K562 (cell line): ENCODE measurements around the gene USP4. TPM values are rescaled to one million over a fixed set of nuclear protein-coding genes. Genes with fewer than 3 reads are reported as not detected.

Experiments
- ATF7 ChIP-seq: fragments of 450-650 bp; IDR thresholded peaks from 2 replicates; pipeline ENCODE4 v1.7.1; 2014; ENCODE audit warnings: mild to moderate bottlenecking, moderate library complexity
- FOXO4 ChIP-seq: fragments of 450-650 bp; formaldehyde crosslinking; IDR thresholded peaks from 2 replicates; pipeline ENCODE4 v1.4.0; 2020; ENCODE audit warnings: mild to moderate bottlenecking, moderate library complexity
- PCBP2 ChIP-seq: fragments of 200-400 bp; formaldehyde crosslinking; IDR thresholded peaks from 2 replicates; pipeline ENCODE4 v1.6.1; 2018; ENCODE audit warnings: low read length, low read depth, mild to moderate bottlenecking, moderate library complexity; ENCODE audit not compliant: poor library complexity, severe bottlenecking
- STAT5B ChIP-seq: fragments of 250-450 bp; sonication (Bioruptor Pico); IDR thresholded peaks from 2 replicates; pipeline ENCODE4 v1.8.0; 2021; ENCODE audit warnings: mild to moderate bottlenecking, inconsistent platforms
- TAL1 ChIP-seq: fragments of 450-650 bp; IDR thresholded peaks from 2 replicates; pipeline ENCODE4 v1.6.1; 2016; ENCODE audit warnings: mild to moderate bottlenecking
- ZBTB11 ChIP-seq, 3 experiments: fragments of 200-800 bp in 1 of 3; fragments of 250-450 bp in 1 of 3; fragments of 450-650 bp in 1 of 3; sonication (Bioruptor Pico) in 1 of 3; sonication (Bioruptor generic) in 1 of 3; formaldehyde crosslinking in 1 of 3; IDR thresholded peaks; 2 replicates each; pipeline versions ENCODE4 v1.6.1 to v1.8.0; 2016 to 2022; ENCODE audit warnings: mild to moderate bottlenecking in 2 of 3, missing genetic modification characterization in 2 of 3, missing compliant biosample characterization in 1 of 3, moderate library complexity in 1 of 3
- ZNF121 ChIP-seq: sonication (generic); formaldehyde crosslinking; conservative IDR thresholded peaks from 2 replicates; pipeline ENCODE4 v1.8.0; 2022; ENCODE audit warnings: missing genetic modification reagents
- ZNF239 ChIP-seq: fragments of 250-450 bp; sonication (Bioruptor Pico); IDR thresholded peaks from 2 replicates; pipeline ENCODE4 v1.4.0; 2020; ENCODE audit warnings: mild to moderate bottlenecking
- ZNF431 ChIP-seq: sonication (generic); formaldehyde crosslinking; IDR thresholded peaks from 2 replicates; pipeline ENCODE4 v1.8.0; 2022; ENCODE audit warnings: mild to moderate bottlenecking, missing genetic modification reagents
- polyA plus RNA-seq, 8 experiments: library from polyadenylated mRNA; depleted of rRNA in 4 of 8; stranded (reverse) in 5 of 8; unstranded in 3 of 8; fragments of >200 nt; fragmentation: Nextera tagmentation in 2 of 8; fragmentation: Illumina TruSeq in 1 of 8; extraction: Ambion mirVana in 2 of 8; extraction: Trizol in 1 of 8; gene quantifications; 2 replicates each; pipeline versions ENCODE4 v1.2.1 to v1.2.3, GENCODE V29; 2011 to 2014; ENCODE audit warnings: inconsistent platforms in 1 of 8, missing spikeins in 1 of 8
- total RNA-seq, 7 experiments: library from RNA; depleted of rRNA in 6 of 7; stranded (reverse); fragments of >200 nt in 6 of 7; fragmentation: Illumina TruSeq in 2 of 7; extraction: Trizol in 2 of 7; gene quantifications; 2 replicates each; pipeline versions ENCODE4 v1.2.1 to v1.2.3, GENCODE V29; 2011 to 2021; ENCODE audit warnings: low replicate concordance in 1 of 7
- TF ChIP-seq, protein P1 (sequence below): sonication (generic); formaldehyde crosslinking; IDR thresholded peaks from 2 replicates; pipeline ENCODE4 v1.8.0; 2023; ENCODE audit warnings: mild to moderate bottlenecking, missing genetic modification reagents
- TF ChIP-seq, protein P2 (sequence below): fragments of 250-450 bp; sonication (Bioruptor Pico); IDR thresholded peaks from 2 replicates; pipeline ENCODE4 v1.9.0; 2021; ENCODE audit warnings: mild to moderate bottlenecking
- TF ChIP-seq, protein P3 (sequence below): fragments of 450-650 bp; formaldehyde crosslinking; IDR thresholded peaks from 2 replicates; pipeline ENCODE4 v1.4.0; 2020; ENCODE audit warnings: mild to moderate bottlenecking

The USP4 gene
- total and polyA plus RNA-seq, 9 of the 15 experiments (the other 6 are each of a cell fraction or from before 2014, with no cell fraction given), result 11.8 to 40.4 (median 22.9) TPM

GRCh38 chr3:49349348-49350114 is 9.7 kb upstream of the USP4 start (continued):
- TF ChIP-seq, protein P1, sequence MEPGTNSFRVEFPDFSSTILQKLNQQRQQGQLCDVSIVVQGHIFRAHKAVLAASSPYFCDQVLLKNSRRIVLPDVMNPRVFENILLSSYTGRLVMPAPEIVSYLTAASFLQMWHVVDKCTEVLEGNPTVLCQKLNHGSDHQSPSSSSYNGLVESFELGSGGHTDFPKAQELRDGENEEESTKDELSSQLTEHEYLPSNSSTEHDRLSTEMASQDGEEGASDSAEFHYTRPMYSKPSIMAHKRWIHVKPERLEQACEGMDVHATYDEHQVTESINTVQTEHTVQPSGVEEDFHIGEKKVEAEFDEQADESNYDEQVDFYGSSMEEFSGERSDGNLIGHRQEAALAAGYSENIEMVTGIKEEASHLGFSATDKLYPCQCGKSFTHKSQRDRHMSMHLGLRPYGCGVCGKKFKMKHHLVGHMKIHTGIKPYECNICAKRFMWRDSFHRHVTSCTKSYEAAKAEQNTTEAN, result no peak
- TF ChIP-seq STAT5B (CRISPR knock-in tag) (no peak), PCBP2 (no peak), ZNF431 (no peak), ZNF121 (CRISPR knock-in tag) (no peak), ZBTB11 (CRISPR knock-in tag; IDR thresholded peaks at IDR 0.05) (0 out of 6 replicates have a peak, but pooled peaks of 1 of the 3 experiments have one; percentile 31), FOXO4 (CRISPR knock-in tag) (no peak), ATF7 (peak; percentile 83), ZNF239 (CRISPR knock-in tag) (no peak), TAL1 (peak; percentile 96)
- TF ChIP-seq, protein P2, sequence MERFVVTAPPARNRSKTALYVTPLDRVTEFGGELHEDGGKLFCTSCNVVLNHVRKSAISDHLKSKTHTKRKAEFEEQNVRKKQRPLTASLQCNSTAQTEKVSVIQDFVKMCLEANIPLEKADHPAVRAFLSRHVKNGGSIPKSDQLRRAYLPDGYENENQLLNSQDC (CRISPR knock-in tag), result no peak
- TF ChIP-seq, protein P3, sequence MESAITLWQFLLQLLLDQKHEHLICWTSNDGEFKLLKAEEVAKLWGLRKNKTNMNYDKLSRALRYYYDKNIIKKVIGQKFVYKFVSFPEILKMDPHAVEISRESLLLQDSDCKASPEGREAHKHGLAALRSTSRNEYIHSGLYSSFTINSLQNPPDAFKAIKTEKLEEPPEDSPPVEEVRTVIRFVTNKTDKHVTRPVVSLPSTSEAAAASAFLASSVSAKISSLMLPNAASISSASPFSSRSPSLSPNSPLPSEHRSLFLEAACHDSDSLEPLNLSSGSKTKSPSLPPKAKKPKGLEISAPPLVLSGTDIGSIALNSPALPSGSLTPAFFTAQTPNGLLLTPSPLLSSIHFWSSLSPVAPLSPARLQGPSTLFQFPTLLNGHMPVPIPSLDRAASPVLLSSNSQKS (CRISPR knock-in tag), result no peak
